Measurements from ENCODE around the gene KY.

GRCh38 chr3:134567605-134568004, 83.2 kb downstream of the KY start:
- TF ChIP-seq POLR2AphosphoS5 (IDR thresholded peaks at IDR 0.05), result no peak
- TF ChIP-seq, protein P1, sequence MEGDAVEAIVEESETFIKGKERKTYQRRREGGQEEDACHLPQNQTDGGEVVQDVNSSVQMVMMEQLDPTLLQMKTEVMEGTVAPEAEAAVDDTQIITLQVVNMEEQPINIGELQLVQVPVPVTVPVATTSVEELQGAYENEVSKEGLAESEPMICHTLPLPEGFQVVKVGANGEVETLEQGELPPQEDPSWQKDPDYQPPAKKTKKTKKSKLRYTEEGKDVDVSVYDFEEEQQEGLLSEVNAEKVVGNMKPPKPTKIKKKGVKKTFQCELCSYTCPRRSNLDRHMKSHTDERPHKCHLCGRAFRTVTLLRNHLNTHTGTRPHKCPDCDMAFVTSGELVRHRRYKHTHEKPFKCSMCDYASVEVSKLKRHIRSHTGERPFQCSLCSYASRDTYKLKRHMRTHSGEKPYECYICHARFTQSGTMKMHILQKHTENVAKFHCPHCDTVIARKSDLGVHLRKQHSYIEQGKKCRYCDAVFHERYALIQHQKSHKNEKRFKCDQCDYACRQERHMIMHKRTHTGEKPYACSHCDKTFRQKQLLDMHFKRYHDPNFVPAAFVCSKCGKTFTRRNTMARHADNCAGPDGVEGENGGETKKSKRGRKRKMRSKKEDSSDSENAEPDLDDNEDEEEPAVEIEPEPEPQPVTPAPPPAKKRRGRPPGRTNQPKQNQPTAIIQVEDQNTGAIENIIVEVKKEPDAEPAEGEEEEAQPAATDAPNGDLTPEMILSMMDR (IDR thresholded peaks at IDR 0.05), result no peak
